Cardiac muscle cell (in vitro differentiated cells and primary cell): ENCODE data around the gene CDK14. TPM values are rescaled to one million over a fixed set of nuclear protein-coding genes. Genes with fewer than 3 reads are reported as not detected.

Source experiments
- DNase-seq, 2 donors: peaks; one replicate each; pipeline versions ENCODE4 v3.0.0 to v3.0.0-alpha.2; 2010 to 2017; ENCODE audit warnings: low read depth in 1 of 2, low spot score in 1 of 2
- H3K27ac ChIP-seq: fragments of 200-600 bp; sonication (generic); 2 replicates; pipeline ENCODE4 v1.5.1; 2016
- H3K27me3 ChIP-seq: fragments of 200-600 bp; sonication (generic); 2 replicates; pipeline ENCODE4 v1.6.0; 2016; ENCODE audit warnings: control low read depth
- H3K36me3 ChIP-seq: fragments of 200-600 bp; sonication (generic); 2 replicates; pipeline ENCODE4 v1.5.1; 2016; ENCODE audit warnings: control low read depth
- H3K4me1 ChIP-seq: fragments of 200-600 bp; sonication (generic); 2 replicates; pipeline ENCODE4 v1.8.1; 2017; ENCODE audit warnings: low read depth, mild to moderate bottlenecking, mixed run types
- H3K4me3 ChIP-seq: fragments of 200-600 bp; sonication (generic); 2 replicates; pipeline ENCODE4 v1.5.1; 2016; ENCODE audit warnings: mild to moderate bottlenecking
- H3K9me3 ChIP-seq: fragments of 200-600 bp; sonication (generic); 2 replicates; pipeline ENCODE4 v1.5.1; 2017; ENCODE audit warnings: low read depth, mild to moderate bottlenecking, control low read depth
- CTCF ChIP-seq: IDR thresholded peaks from 2 replicates; pipeline ENCODE4 v1.5.1; 2012; ENCODE audit warnings: low read depth, mild to moderate bottlenecking, low read length
- polyA plus RNA-seq: library from polyadenylated mRNA; unstranded; fragments of >200 nt; fragmentation: Nextera tagmentation; extraction: Ambion mirVana; gene quantifications from 2 replicates; pipeline ENCODE4 v1.2.1, GENCODE V29; 2016
- total RNA-seq: library from RNA; depleted of rRNA; stranded (reverse); fragments of >200 nt; gene quantifications from 2 replicates; pipeline ENCODE4 v1.2.3, GENCODE V29; 2016

Gene CDK14
- total and polyA plus RNA-seq, 2 experiments from 2014 or later: 22.5 to 23.1 TPM

GRCh38 chr7:90736316-90736715, 140.2 kb downstream of the CDK14 start:
- Histone ChIP-seq H3K27ac (no peak overlapping the region), H3K4me3 (no peak overlapping the region), H3K36me3 (no peaks in the 10 kb centered on the region), H3K9me3 (no peaks in the 10 kb centered on the region), H3K4me1 (no peaks in the 10 kb centered on the region), H3K27me3 (no peaks in the 10 kb centered on the region)
- TF ChIP-seq CTCF: no peak
- DNase-seq: no peak

GRCh38 chr7:90736968-90737939, 141.1 kb downstream of the CDK14 start:
- Histone ChIP-seq H3K36me3 (no peaks in the 10 kb centered on the region), H3K9me3 (no peaks in the 10 kb centered on the region), H3K4me1 (no peaks in the 10 kb centered on the region), H3K4me3 (no peak overlapping the region), H3K27me3 (no peaks in the 10 kb centered on the region), H3K27ac (no peak overlapping the region)
- no peak for DNase-seq
- TF ChIP-seq CTCF: no peak

- no peak for TF ChIP-seq CTCF
- Histone ChIP-seq H3K27ac (no peak overlapping the region), H3K4me1 (no peaks in the 10 kb centered on the region), H3K27me3 (no peaks in the 10 kb centered on the region), H3K4me3 (no peak overlapping the region), H3K36me3 (no peaks in the 10 kb centered on the region), H3K9me3 (no peaks in the 10 kb centered on the region)
- DNase-seq: no peak
Measured at GRCh38 chr7:90738249-90738648, 142.1 kb downstream of the CDK14 start.

- no peaks in the 10 kb centered on the region for H3K27me3 ChIP-seq
- H3K36me3 ChIP-seq: no peaks in the 10 kb centered on the region
- H3K4me3 ChIP-seq: no peak overlapping the region
- no peaks in the 10 kb centered on the region for H3K9me3 ChIP-seq
- no peak overlapping the region for H3K27ac ChIP-seq
- no peak for DNase-seq
- no peaks in the 10 kb centered on the region for H3K4me1 ChIP-seq
- no peak for TF ChIP-seq CTCF
Measured at GRCh38 chr7:90739716-90740115, 143.6 kb downstream of the CDK14 start.

GRCh38 chr7:90740386-90740785, 144.3 kb downstream of the CDK14 start:
- Histone ChIP-seq H3K27me3 (no peaks in the 10 kb centered on the region), H3K27ac (no peak overlapping the region), H3K36me3 (no peaks in the 10 kb centered on the region), H3K4me1 (no peaks in the 10 kb centered on the region), H3K9me3 (no peaks in the 10 kb centered on the region), H3K4me3 (no peak overlapping the region)
- DNase-seq: no peak
- TF ChIP-seq CTCF: no peak
